Measurements from ENCODE around the gene VAT1L. TPM values are rescaled to one million over a fixed set of nuclear protein-coding genes. Genes with fewer than 3 reads are reported as not detected.

The VAT1L gene
- total and polyA plus RNA-seq, 2 donors (not counting 1 experiment from before 2014, with no cell fraction given) = not detected

- ChIA-PET POLR2A (no interaction called here), CTCF (interaction anchor here (1.1 to 5.1 kb wide), 4 partner anchors 12 to 386 kb away, joined by 4 to 65 read pairs (median 4); no protein-coding TSS in a partner anchor)
- no peak overlapping the region for H3K4me2 ChIP-seq (replicated peaks; ENCODE audit: low read depth, low read length, poor library complexity, severe bottlenecking)
- Mint-ChIP-seq H3K4me1 (no peaks in the 10 kb centered on the region), H3K27ac (no peak overlapping the region), H3K4me3 (no peak overlapping the region), H3K9me3 (ENCODE audit: insufficient read depth) (no peaks in the 10 kb centered on the region), H3K27me3 (peaks cover 3% of the 10 kb centered on the region)
- H2AFZ ChIP-seq (ENCODE audit: insufficient read depth, low read depth, low read length, poor library complexity, severe bottlenecking) = peak overlapping the region; percentile 56
- H3K9ac ChIP-seq (ENCODE audit: low read length) = no peak overlapping the region
- ATAC-seq (ENCODE audit: low read depth) (no peak), DNase-seq (no peak)
- H3K79me2 ChIP-seq (ENCODE audit: control insufficient read depth, insufficient read depth, low read length) = no peaks in the 10 kb centered on the region
- intact Hi-C loops (cut with micrococcal nuclease) = loop anchor here (5.0 kb wide), 1 partner anchor 735 kb away; no protein-coding TSS in a partner anchor
- no peak overlapping the region for H3K4me3 ChIP-seq (ENCODE audit: control extremely low read depth in 1 of 5, extremely low read depth in 1 of 5, insufficient read depth in 1 of 5, low read depth in 2 of 5, low read length in 4 of 5)
- H3K9me3 ChIP-seq (ENCODE audit: control extremely low read depth in 1 of 3, control insufficient read depth in 2 of 3, insufficient read depth in 1 of 3, low read length in 2 of 3) = no peaks in the 10 kb centered on the region
- no peaks in the 10 kb centered on the region for H3K36me3 ChIP-seq (replicated peaks in 1 of 2; ENCODE audit: control extremely low read depth in 1 of 2, control insufficient read depth in 1 of 2, extremely low read depth in 1 of 2, insufficient read depth in 2 of 2, low read length in 1 of 2)
- TF ChIP-seq EZH2 (IDR thresholded peaks at IDR 0.05; ENCODE audit: borderline replicate concordance, insufficient read depth, low read depth, low read length, poor library complexity, severe bottlenecking) (no peak), CTCF (IDR thresholded peaks at IDR 0.05) (no peak)
- 67% methylated on average over 1 of the region's 1 CpG for WGBS (ENCODE audit: insufficient coverage)
- H4K20me1 ChIP-seq (ENCODE audit: control insufficient read depth, insufficient read depth, low read length, poor library complexity, severe bottlenecking) = no peaks in the 10 kb centered on the region
- H3K27me3 ChIP-seq (replicated peaks in 1 of 4; ENCODE audit: control extremely low read depth in 1 of 4, control insufficient read depth in 3 of 4, insufficient read depth in 4 of 4, low read length in 3 of 4) = no peaks in the 10 kb centered on the region
- no peak overlapping the region for H3K27ac ChIP-seq (ENCODE audit: low read length in 2 of 2)
- H3K4me1 ChIP-seq (ENCODE audit: control insufficient read depth in 2 of 2, insufficient read depth in 2 of 2, low read length in 2 of 2) = no peaks in the 10 kb centered on the region
These were observed 183.7 kb downstream of the VAT1L start for GRCh38 chr16:77972062-77972392.

- H3K79me2 ChIP-seq (ENCODE audit: control insufficient read depth, insufficient read depth, low read length) = no peaks in the 10 kb centered on the region
- intact Hi-C loops (cut with micrococcal nuclease) = loop anchor here (5.0 kb wide), 1 partner anchor 738 kb away; no protein-coding TSS in a partner anchor
- H3K9me3 Mint-ChIP-seq (ENCODE audit: insufficient read depth) = no peaks in the 10 kb centered on the region
- TF ChIP-seq CTCF (IDR thresholded peaks at IDR 0.05) = no peak
- no peak for TF ChIP-seq EZH2 (IDR thresholded peaks at IDR 0.05; ENCODE audit: borderline replicate concordance, insufficient read depth, low read depth, low read length, poor library complexity, severe bottlenecking)
- H4K20me1 ChIP-seq (ENCODE audit: control insufficient read depth, insufficient read depth, low read length, poor library complexity, severe bottlenecking) = no peaks in the 10 kb centered on the region
- no peak overlapping the region for H3K4me3 Mint-ChIP-seq
- H3K27ac ChIP-seq (ENCODE audit: low read length in 2 of 2) = no peak overlapping the region
- ChIA-PET CTCF (interaction anchor here (0.6 to 1.7 kb wide), 5 partner anchors 11 to 738 kb away, joined by 3 to 6 read pairs (median 4); no protein-coding TSS in a partner anchor), POLR2A (no interaction called here)
- ATAC-seq (ENCODE audit: low read depth) (no peak), DNase-seq (no peak)
- no peak overlapping the region for H3K9ac ChIP-seq (ENCODE audit: low read length)
- H3K27me3 Mint-ChIP-seq = peaks cover 3% of the 10 kb centered on the region
- H3K27me3 ChIP-seq (replicated peaks in 1 of 4; ENCODE audit: control extremely low read depth in 1 of 4, control insufficient read depth in 3 of 4, insufficient read depth in 4 of 4, low read length in 3 of 4) = no peaks in the 10 kb centered on the region
- H3K36me3 ChIP-seq (replicated peaks in 1 of 2; ENCODE audit: control extremely low read depth in 1 of 2, control insufficient read depth in 1 of 2, extremely low read depth in 1 of 2, insufficient read depth in 2 of 2, low read length in 1 of 2) = no peaks in the 10 kb centered on the region
- WGBS (ENCODE audit: insufficient coverage) = 86% methylated on average over 2 of the region's 5 CpGs
- H2AFZ ChIP-seq (ENCODE audit: insufficient read depth, low read depth, low read length, poor library complexity, severe bottlenecking) = no peak overlapping the region
- no peaks in the 10 kb centered on the region for H3K9me3 ChIP-seq (ENCODE audit: control extremely low read depth in 1 of 3, control insufficient read depth in 2 of 3, insufficient read depth in 1 of 3, low read length in 2 of 3)
- no peaks in the 10 kb centered on the region for H3K4me1 ChIP-seq (ENCODE audit: control insufficient read depth in 2 of 2, insufficient read depth in 2 of 2, low read length in 2 of 2)
- H3K4me1 Mint-ChIP-seq = no peaks in the 10 kb centered on the region
- H3K4me2 ChIP-seq (replicated peaks; ENCODE audit: low read depth, low read length, poor library complexity, severe bottlenecking) = no peak overlapping the region
- H3K27ac Mint-ChIP-seq = no peak overlapping the region
- H3K4me3 ChIP-seq (ENCODE audit: control extremely low read depth in 1 of 5, extremely low read depth in 1 of 5, insufficient read depth in 1 of 5, low read depth in 2 of 5, low read length in 4 of 5) = no peak overlapping the region
These were observed 186.5 kb downstream of the VAT1L start for GRCh38 chr16:77974883-77975282.

All from B cell (primary cell).